Smooth muscle cell (in vitro differentiated cells): Measurements from ENCODE around the gene SEL1L3. TPM values are rescaled to one million over a fixed set of nuclear protein-coding genes. Genes with fewer than 3 reads are reported as not detected.
A peak's percentile ranks its signal among the peaks of the same experiment; 100 is the strongest.

Source experiments
- DNase-seq: peaks from one replicate; lab custom pipeline; 2025; ENCODE audit not compliant: unreplicated experiment; lab: John Stamatoyannopoulos, UW
- H2AFZ ChIP-seq: fragments of 200-600 bp; sonication (generic); 2 replicates; pipeline ENCODE4 v1.6.0; 2016; ENCODE audit warnings: antibody characterized with exemption, low read depth, mild to moderate bottlenecking
- H3F3A ChIP-seq: fragments of 200-600 bp; sonication (generic); 2 replicates; pipeline ENCODE4 v1.6.0; 2017; ENCODE audit warnings: antibody characterized with exemption, low read depth
- H3K27ac ChIP-seq: fragments of 200-600 bp; sonication (generic); 2 replicates; pipeline ENCODE4 v1.5.1; 2016; ENCODE audit warnings: low read depth, mild to moderate bottlenecking
- H3K27me3 ChIP-seq: fragments of 200-600 bp; sonication (generic); 2 replicates; pipeline ENCODE4 v1.6.1; 2016; ENCODE audit warnings: low read depth, mild to moderate bottlenecking
- H3K36me3 ChIP-seq: fragments of 200-600 bp; sonication (generic); 2 replicates; pipeline ENCODE4 v1.5.1; 2016; ENCODE audit warnings: low read depth
- H3K4me1 ChIP-seq: fragments of 200-600 bp; sonication (generic); 2 replicates; pipeline ENCODE4 v1.5.1; 2016; ENCODE audit warnings: low read depth
- H3K4me2 ChIP-seq: fragments of 200-600 bp; sonication (generic); 2 replicates; pipeline ENCODE4 v1.6.0; 2016; ENCODE audit warnings: mild to moderate bottlenecking
- H3K4me3 ChIP-seq: fragments of 200-600 bp; sonication (generic); 2 replicates; pipeline ENCODE4 v1.5.1; 2016; ENCODE audit warnings: mild to moderate bottlenecking
- H3K79me2 ChIP-seq: fragments of 200-600 bp; sonication (generic); 2 replicates; pipeline ENCODE4 v1.6.0; 2016; ENCODE audit warnings: low read depth, mild to moderate bottlenecking
- H3K9ac ChIP-seq: fragments of 200-600 bp; sonication (generic); 2 replicates; pipeline ENCODE4 v1.6.0; 2016; ENCODE audit warnings: low read depth
- H3K9me3 ChIP-seq: fragments of 200-600 bp; sonication (generic); replicated peaks from 2 replicates; pipeline ENCODE4 v1.5.1; 2016; ENCODE audit warnings: low read depth
- H4K20me1 ChIP-seq: fragments of 200-600 bp; sonication (generic); 2 replicates; pipeline ENCODE4 v1.6.0; 2016; ENCODE audit warnings: low read depth
- WGBS: methylation state at CpG from one replicate; pipeline ENCODE4 v1.1.7; 2016; ENCODE audit warnings: low lambda C conversion rate; 5-methylcytosine and 5-hydroxymethylcytosine counted together
- polyA plus RNA-seq: library from polyadenylated mRNA; unstranded; fragments of >200 nt; fragmentation: Nextera tagmentation; extraction: Ambion mirVana; gene quantifications from 2 replicates; pipeline ENCODE4 v1.2.1, GENCODE V29; 2016
- total RNA-seq: library from RNA; depleted of rRNA; stranded (reverse); fragments of >200 nt; gene quantifications from 2 replicates; pipeline ENCODE4 v1.2.3, GENCODE V29; 2014
- TF ChIP-seq, protein P1 (sequence below): fragments of 200-600 bp; sonication (generic); IDR thresholded peaks from 2 replicates; pipeline ENCODE4 v1.5.1; 2017; ENCODE audit warnings: borderline replicate concordance, mild to moderate bottlenecking, antibody characterized with exemption; ENCODE audit not compliant: insufficient read depth, poor library complexity, severe bottlenecking

Gene SEL1L3
- total and polyA plus RNA-seq, 2 experiments from 2014 or later: 9.3 to 14.0 TPM

GRCh38 chr4:25807102-25807728 lies 55.6 kb downstream of the SEL1L3 start:
- peak overlapping the region; percentile 59 for H3K4me2 ChIP-seq
- no peaks in the 10 kb centered on the region for H4K20me1 ChIP-seq
- H3K4me3 ChIP-seq: no peak overlapping the region
- H3K27ac ChIP-seq: peak overlapping the region; percentile 75
- peak overlapping the region; percentile 3 for H2AFZ ChIP-seq
- 39% methylated on average over 8 of the region's 8 CpGs for WGBS
- H3K9me3 ChIP-seq: no peaks in the 10 kb centered on the region
- H3K36me3 ChIP-seq: no peaks in the 10 kb centered on the region
- no peaks in the 10 kb centered on the region for H3K27me3 ChIP-seq
- DNase-seq: no peak
- H3K79me2 ChIP-seq: no peaks in the 10 kb centered on the region
- peaks cover 17% of the 10 kb centered on the region for H3K4me1 ChIP-seq
- TF ChIP-seq, protein P1, sequence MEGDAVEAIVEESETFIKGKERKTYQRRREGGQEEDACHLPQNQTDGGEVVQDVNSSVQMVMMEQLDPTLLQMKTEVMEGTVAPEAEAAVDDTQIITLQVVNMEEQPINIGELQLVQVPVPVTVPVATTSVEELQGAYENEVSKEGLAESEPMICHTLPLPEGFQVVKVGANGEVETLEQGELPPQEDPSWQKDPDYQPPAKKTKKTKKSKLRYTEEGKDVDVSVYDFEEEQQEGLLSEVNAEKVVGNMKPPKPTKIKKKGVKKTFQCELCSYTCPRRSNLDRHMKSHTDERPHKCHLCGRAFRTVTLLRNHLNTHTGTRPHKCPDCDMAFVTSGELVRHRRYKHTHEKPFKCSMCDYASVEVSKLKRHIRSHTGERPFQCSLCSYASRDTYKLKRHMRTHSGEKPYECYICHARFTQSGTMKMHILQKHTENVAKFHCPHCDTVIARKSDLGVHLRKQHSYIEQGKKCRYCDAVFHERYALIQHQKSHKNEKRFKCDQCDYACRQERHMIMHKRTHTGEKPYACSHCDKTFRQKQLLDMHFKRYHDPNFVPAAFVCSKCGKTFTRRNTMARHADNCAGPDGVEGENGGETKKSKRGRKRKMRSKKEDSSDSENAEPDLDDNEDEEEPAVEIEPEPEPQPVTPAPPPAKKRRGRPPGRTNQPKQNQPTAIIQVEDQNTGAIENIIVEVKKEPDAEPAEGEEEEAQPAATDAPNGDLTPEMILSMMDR: no peak
- peak overlapping the region; percentile 16 for H3K9ac ChIP-seq
- H3F3A ChIP-seq: peaks cover 7% of the 10 kb centered on the region

DNA sequence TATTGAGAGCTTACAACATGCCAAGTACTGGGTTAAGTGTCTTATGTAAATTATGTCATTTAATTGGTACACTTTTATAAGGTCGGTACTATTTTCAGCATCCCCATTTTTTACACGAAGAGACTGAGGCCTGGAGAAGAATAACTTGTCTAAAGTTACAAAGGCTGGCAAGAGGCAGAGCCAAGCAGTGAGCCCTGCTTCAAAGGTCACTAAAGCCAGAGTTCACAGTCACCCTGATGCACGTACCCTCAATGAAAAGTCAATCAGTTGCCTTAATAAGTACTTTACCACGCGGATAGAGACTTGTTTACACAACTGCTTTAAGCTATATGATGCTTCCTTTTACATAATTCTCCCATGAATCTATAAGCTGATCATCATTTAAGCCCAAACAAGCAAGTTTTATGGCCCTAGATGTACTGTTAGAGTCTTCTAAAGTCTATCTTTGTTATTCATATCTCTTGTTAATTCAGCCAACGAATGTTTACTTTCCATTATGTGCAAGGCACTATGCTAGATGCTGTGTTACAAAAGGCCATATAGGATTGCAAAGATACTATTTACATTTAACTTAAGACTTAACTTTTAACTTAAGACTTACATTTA lies 57.4 kb downstream of the SEL1L3 start:
- Histone ChIP-seq H3K79me2 (no peaks in the 10 kb centered on the region), H3K9me3 (no peaks in the 10 kb centered on the region), H4K20me1 (no peaks in the 10 kb centered on the region), H3K4me3 (no peak overlapping the region), H3K9ac (no peak overlapping the region), H3K4me2 (no peak overlapping the region), H3K27me3 (no peaks in the 10 kb centered on the region), H3K4me1 (peaks cover 17% of the 10 kb centered on the region), H3K27ac (no peak overlapping the region), H3F3A (peaks cover 7% of the 10 kb centered on the region), H2AFZ (no peak overlapping the region), H3K36me3 (no peaks in the 10 kb centered on the region)
- TF ChIP-seq, protein P1: no peak
- no peak for DNase-seq
- 73% methylated on average over 6 of the region's 6 CpGs for WGBS

DNA sequence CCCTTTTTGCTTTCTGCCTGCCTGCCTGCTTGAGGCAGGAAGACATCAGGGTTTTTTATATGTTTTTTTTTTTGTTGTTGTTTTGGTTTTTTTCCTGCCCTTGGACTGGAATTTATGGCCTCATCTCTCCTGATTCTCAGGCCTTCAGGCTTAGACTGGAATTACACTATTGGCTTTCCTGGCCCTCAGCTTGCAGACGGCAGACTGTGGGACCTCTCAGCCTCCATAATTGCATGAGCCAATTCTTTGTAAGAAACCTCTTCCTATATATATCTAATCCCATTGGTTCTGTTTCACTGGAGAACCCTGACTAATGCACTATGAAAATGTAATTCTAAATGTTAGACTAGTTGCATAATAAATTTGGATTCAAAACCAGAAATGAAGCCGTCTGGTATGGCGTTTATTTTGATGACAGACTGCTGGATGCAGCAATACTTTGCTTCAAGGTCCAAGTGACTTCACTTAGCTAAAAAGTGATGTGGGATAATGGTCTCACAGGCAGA lies 59.0 kb downstream of the SEL1L3 start:
- Histone ChIP-seq H3F3A (peaks cover 7% of the 10 kb centered on the region), H3K27me3 (no peaks in the 10 kb centered on the region), H3K27ac (no peak overlapping the region), H3K4me2 (no peak overlapping the region), H2AFZ (no peak overlapping the region), H4K20me1 (no peaks in the 10 kb centered on the region), H3K9me3 (no peaks in the 10 kb centered on the region), H3K79me2 (no peaks in the 10 kb centered on the region), H3K36me3 (no peaks in the 10 kb centered on the region), H3K9ac (no peak overlapping the region), H3K4me1 (peaks cover 17% of the 10 kb centered on the region), H3K4me3 (no peak overlapping the region)
- DNase-seq: no peak
- TF ChIP-seq, protein P1: no peak
- 65% methylated on average over 3 of the region's 3 CpGs for WGBS
